B cell (primary cell): ENCODE data around the gene EXOC6.

ENCODE experiments used
- EZH2 ChIP-seq: IDR thresholded peaks from 2 replicates; pipeline ENCODE4 v1.6.1; 2012; ENCODE audit warnings: borderline replicate concordance, low read depth, mild to moderate bottlenecking, moderate library complexity, low read length; ENCODE audit not compliant: insufficient read depth, poor library complexity, severe bottlenecking
- TF ChIP-seq, protein P1 (sequence below): fragments of 200-600 bp; IDR thresholded peaks from one replicate; pipeline ENCODE4 v1.8.0; 2022; ENCODE audit warnings: antibody characterized with exemption, mild to moderate bottlenecking

DNA sequence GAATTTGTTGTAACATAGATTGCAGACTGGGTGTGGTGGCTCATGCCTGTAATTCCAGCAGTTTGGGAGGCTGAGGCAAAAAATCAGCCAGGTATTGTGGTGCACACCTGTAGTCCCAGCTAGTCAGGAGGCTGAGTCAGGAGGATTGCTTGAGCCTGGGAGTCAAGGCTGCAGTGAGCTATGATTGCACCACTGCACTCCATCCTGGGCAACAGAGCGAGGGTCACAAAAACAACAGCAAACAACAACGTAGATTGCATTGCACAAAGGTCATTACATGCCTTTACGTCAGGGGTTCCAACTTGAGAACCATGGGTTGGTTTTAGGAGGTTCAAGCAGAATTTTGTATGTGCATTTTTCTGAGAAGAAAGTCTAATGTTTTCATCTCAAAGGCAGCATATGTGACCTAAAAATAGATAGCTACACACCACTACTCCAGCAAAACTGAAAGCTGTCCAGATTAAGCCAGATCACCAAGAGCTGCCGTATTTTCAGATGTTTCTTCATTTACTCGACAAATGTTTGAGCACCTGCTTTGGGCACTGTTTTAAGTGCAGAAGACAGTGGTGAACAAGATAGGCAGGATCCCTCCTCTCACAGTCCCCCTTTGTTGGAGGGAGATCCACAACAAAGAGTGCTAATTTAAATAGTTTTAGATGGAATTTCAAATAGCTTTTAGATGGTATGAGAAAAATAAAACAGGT, 183.9 kb downstream of the EXOC6 start:
- TF ChIP-seq EZH2, result no peak
- TF ChIP-seq, protein P1, sequence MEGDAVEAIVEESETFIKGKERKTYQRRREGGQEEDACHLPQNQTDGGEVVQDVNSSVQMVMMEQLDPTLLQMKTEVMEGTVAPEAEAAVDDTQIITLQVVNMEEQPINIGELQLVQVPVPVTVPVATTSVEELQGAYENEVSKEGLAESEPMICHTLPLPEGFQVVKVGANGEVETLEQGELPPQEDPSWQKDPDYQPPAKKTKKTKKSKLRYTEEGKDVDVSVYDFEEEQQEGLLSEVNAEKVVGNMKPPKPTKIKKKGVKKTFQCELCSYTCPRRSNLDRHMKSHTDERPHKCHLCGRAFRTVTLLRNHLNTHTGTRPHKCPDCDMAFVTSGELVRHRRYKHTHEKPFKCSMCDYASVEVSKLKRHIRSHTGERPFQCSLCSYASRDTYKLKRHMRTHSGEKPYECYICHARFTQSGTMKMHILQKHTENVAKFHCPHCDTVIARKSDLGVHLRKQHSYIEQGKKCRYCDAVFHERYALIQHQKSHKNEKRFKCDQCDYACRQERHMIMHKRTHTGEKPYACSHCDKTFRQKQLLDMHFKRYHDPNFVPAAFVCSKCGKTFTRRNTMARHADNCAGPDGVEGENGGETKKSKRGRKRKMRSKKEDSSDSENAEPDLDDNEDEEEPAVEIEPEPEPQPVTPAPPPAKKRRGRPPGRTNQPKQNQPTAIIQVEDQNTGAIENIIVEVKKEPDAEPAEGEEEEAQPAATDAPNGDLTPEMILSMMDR, result no peak
